Stimulated activated CD8-positive, alpha-beta memory T cell treated with anti-CD3 and anti-CD28 coated beads, Interleukin-4, amount 100 ng/mL, for 48 hours (primary cell): ENCODE data around the gene UBXN10.

ENCODE experiments used
- DNase-seq: peaks from one replicate; pipeline ENCODE4 v3.0.0-alpha.2; 2020

The UBXN10 gene

GRCh38 chr1:20152599-20152930 is 33.3 kb upstream of the UBXN10 start:
- no peak for DNase-seq

DNA sequence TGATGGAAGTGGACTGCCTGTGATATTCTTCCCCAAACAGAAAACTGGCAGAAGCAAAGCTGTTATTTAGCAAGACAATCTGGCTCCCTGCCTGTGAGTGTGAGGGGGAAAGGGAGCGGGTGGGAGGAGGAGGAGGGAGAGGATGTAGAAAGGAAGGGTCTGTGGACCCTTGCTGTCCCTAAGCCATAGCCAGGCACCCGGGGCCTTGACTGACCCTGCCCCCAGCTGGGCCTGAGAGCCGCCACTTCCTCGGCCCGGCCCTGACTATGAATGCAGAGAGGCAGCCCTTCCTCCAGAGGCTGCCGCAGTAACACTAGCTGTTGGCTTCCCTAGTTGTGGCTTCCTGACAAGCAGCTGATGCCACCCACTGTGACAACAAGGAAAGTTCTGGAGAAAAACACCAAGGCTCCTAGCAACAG is 32.9 kb upstream of the UBXN10 start:
- DNase-seq = no peak

- no peak for DNase-seq
Observed at GRCh38 chr1:20154301-20154831, 31.5 kb upstream of the UBXN10 start.

DNA sequence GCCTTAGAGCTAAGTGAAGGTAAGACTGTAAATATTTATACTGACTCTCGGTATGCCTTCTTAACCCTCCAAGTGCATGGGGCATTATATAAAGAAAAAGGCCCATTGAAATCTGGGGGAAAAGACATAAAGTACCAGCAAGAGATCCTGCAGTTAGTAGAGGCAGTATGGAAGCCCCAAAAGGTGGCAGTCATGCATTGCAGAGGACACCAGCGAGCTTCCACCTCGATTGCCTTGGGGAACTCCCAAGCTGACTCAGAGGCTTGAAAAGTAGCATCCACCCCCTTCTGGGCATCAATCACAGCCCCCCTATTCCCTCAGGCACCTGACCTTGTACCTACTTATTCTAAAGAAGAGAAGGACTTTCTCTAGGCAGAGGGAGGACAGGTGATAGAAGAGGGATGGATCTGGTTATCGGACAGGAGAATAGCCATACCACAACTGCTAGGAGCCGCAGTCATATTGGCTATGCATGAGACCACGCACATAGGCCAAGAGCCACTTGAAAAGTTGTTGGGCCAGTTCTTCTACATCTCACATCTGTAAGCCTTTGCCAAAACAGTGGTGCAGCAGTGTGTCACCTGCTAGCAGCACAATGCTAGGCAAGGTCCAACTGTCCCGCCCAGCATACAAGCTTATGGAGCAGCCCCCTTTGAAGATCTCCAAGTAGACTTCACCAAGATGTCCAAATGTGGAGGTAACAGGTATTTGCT is 27.4 kb upstream of the UBXN10 start:
- DNase-seq = no peak

GRCh38 chr1:20160034-20160433 is 25.9 kb upstream of the UBXN10 start:
- no peak for DNase-seq

- no peak for DNase-seq
Observed at GRCh38 chr1:20164694-20165202, 21.1 kb upstream of the UBXN10 start.

GRCh38 chr1:20165522-20165951 is 20.4 kb upstream of the UBXN10 start:
- DNase-seq = no peak

- no peak for DNase-seq
Observed at GRCh38 chr1:20166051-20166450, 19.8 kb upstream of the UBXN10 start.

GRCh38 chr1:20167126-20167525 is 18.8 kb upstream of the UBXN10 start:
- no peak for DNase-seq

GRCh38 chr1:20168564-20169491 is 17.1 kb upstream of the UBXN10 start:
- DNase-seq = no peak

- DNase-seq = no peak
Observed at GRCh38 chr1:20169932-20170331, 16.0 kb upstream of the UBXN10 start.

- DNase-seq = no peak
Observed at GRCh38 chr1:20172033-20172590, 13.8 kb upstream of the UBXN10 start.

DNA sequence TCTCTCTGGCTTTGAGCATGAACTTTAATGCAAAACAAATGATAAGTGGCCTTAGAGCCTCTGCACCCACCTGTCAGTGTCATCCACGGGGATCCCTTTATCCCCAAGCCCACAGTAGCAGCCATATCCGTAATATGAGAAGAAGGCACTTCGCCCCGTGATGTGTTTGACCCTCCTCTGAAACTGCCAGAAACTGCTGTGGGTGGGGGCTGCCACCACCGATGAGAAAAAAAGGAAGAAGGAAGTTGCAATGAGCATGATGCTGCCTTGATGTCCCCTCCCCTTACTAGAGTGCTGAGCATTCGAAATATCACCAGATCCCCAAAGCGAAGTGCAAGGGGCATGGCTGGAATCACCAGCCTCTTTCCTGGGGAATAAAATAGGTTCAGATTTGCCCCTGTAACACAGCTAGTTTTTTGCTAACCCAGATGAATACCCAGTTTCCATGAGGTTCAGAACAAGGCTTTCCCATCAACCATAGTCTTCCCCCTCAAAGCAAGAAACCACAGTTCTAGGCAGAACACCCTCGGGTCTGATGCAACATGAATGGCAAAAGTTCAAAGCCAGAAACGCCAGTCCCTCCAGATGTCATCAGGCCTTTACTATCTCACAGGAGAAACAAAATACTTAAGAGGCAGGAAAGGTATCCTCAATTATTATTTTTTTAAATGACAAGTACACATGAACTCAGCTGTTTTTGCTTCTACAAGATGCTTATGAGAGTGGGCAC is 10.8 kb upstream of the UBXN10 start:
- DNase-seq = no peak

- DNase-seq = no peak
Observed at GRCh38 chr1:20178634-20179370, 7.1 kb upstream of the UBXN10 start.

DNA sequence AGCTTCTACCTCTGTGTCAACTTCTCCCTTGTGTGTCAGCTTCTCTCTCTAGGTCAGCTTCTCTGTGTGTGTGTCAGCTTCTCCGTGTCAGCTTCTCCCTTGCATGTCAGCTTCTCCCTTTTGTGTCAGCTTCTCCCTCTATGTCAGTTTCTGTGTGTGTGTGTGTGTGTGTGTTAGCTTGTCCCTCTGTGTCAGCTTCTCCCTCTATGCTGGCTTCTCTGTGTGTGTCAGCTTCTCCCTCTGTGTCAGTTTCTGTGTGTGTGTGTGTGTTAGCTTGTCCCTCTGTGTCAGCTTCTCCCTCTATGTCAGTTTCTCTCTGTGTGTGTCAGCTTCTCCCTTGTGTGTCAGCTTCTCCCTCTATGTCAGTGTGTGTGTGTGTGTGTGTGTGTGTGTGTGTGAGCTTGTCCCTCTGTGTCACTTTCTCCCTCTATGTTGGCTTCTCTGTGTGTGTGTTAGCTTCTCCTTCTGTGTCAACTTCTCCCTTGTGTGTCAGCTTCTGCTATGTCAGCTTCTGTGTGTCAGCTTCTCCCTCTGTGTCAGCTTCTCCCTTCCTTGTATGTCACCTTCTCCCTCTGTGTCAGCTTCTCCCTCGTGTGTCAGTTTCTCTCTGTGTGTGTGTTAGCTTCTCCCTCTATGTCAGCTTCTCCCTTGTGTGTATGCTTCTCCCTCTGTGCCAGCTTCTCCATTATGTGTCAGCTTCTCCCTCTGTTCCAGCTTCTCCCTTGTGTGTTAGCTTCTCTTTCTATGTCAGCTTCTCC is 6.3 kb upstream of the UBXN10 start:
- DNase-seq = no peak

- no peak for DNase-seq
Observed at GRCh38 chr1:20180129-20180843, 5.6 kb upstream of the UBXN10 start.

DNA sequence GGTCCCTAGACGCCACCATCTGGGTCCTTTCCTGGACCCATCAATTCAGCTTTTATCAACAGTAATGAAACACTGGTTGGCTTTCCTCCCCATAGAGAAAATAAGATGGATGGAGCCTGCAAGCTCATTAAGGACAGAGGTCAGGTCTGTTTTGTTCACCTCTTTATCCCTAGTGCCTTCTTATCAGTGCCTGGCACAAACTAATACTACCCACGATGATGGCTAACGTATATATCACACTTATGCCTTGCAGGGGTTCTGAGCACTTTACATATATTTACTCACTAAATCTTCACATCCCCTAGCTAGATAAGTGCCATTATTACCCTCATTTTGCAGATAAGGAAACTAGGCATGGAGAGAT is 5.1 kb upstream of the UBXN10 start:
- DNase-seq = no peak

- DNase-seq = no peak
Observed at GRCh38 chr1:20182415-20182814, 3.5 kb upstream of the UBXN10 start.

GRCh38 chr1:20183035-20183434 is 2.9 kb upstream of the UBXN10 start:
- DNase-seq = no peak

GRCh38 chr1:20183616-20184271 is 2.2 kb upstream of the UBXN10 start:
- no peak for DNase-seq
